Measurements from ENCODE around the gene SPAG17. TPM values are rescaled to one million over a fixed set of nuclear protein-coding genes. Genes with fewer than 3 reads are reported as not detected.

SPAG17 gene
- total RNA-seq, 1 experiment from 2014 or later, result not detected

GRCh38 chr1:118104951-118105350, 80.1 kb downstream of the SPAG17 start:
- ChIA-PET RAD21 (ENCODE audit: low non-redundant PET in 1 of 2, low total read pairs in 2 of 2, uncharacterized antibody in 2 of 2, unreplicated experiment in 2 of 2) (no interaction called here), POLR2A (no interaction called here), CTCF (no interaction called here)
- Histone ChIP-seq H3K27me3 (ENCODE audit: insufficient read depth, low read length) (peaks cover 18% of the 10 kb centered on the region), H3K9me2 (ENCODE audit: insufficient read depth) (no peaks in the 10 kb centered on the region), H3K36me3 (ENCODE audit: control insufficient read depth in 1 of 2, insufficient read depth in 2 of 2, low read length in 2 of 2) (no peaks in the 10 kb centered on the region), H2AFZ (ENCODE audit: low read depth, low read length, poor library complexity, severe bottlenecking) (no peak overlapping the region), H3K9ac (ENCODE audit: low read length) (no peak overlapping the region), H3K27ac (ENCODE audit: low read depth, low read length) (no peak overlapping the region), H4K20me1 (ENCODE audit: insufficient read depth) (no peaks in the 10 kb centered on the region), H3K4me2 (ENCODE audit: low read length) (no peak overlapping the region), H3K9me3 (ENCODE audit: control insufficient read depth in 1 of 2, insufficient read depth in 1 of 2, low read depth in 1 of 2, low read length in 2 of 2) (no peaks in the 10 kb centered on the region), H3K4me3 (replicated peaks in 1 of 2; ENCODE audit: low read depth in 1 of 2, low read length in 2 of 2) (no peak overlapping the region), H3K4me1 (ENCODE audit: control insufficient read depth in 1 of 2, insufficient read depth in 2 of 2, low read length in 2 of 2) (no peaks in the 10 kb centered on the region), H3K79me2 (ENCODE audit: insufficient read depth, low read length) (no peaks in the 10 kb centered on the region)
- intact Hi-C loops (cut with micrococcal nuclease), result no loop called here
- BruUV-seq (replicated peaks), result no TSS peak
- no peak for ATAC-seq
- TF ChIP-seq EGR1 (IDR thresholded peaks at IDR 0.05; ENCODE audit: low read depth) (no peak), ELF1 (IDR thresholded peaks at IDR 0.05; ENCODE audit: borderline replicate concordance, low read depth) (no peak), CTCF (IDR thresholded peaks at IDR 0.05 in 2 of 3, conservative IDR thresholded peaks at IDR 0.05 in 1 of 3; ENCODE audit: borderline replicate concordance in 1 of 3, insufficient read depth in 1 of 3, low read depth in 2 of 3, low read length in 2 of 3) (no peak), SRF (IDR thresholded peaks at IDR 0.05; ENCODE audit: low read depth) (no peak), SIN3A (IDR thresholded peaks at IDR 0.05; ENCODE audit: low read depth) (no peak), JUND (IDR thresholded peaks at IDR 0.05) (no peak), ATF3 (IDR thresholded peaks at IDR 0.05) (no peak), POLR2AphosphoS5 (IDR thresholded peaks at IDR 0.05; ENCODE audit: low read depth, low read length) (no peak), TCF7L2 (IDR thresholded peaks at IDR 0.05; ENCODE audit: borderline replicate concordance, extremely low read depth, insufficient read depth, insufficient read length) (no peak), ZFX (IDR thresholded peaks at IDR 0.05) (no peak), EZH2 (IDR thresholded peaks at IDR 0.05) (no peak), FOSL1 (IDR thresholded peaks at IDR 0.05; ENCODE audit: low read depth) (no peak), REST (IDR thresholded peaks at IDR 0.05; ENCODE audit: low read depth) (no peak), ZBTB33 (IDR thresholded peaks at IDR 0.05; ENCODE audit: extremely low read depth, insufficient replicate concordance, low read length) (no peak), YY1 (IDR thresholded peaks at IDR 0.05; ENCODE audit: extremely low read depth, insufficient replicate concordance, low read depth, low read length) (no peak), CEBPB (IDR thresholded peaks at IDR 0.05; ENCODE audit: low read depth) (no peak), MAX (IDR thresholded peaks at IDR 0.05) (no peak), EZH2phosphoT487 (IDR thresholded peaks at IDR 0.05; ENCODE audit: borderline replicate concordance) (no peak), POLR2A (IDR thresholded peaks at IDR 0.05; ENCODE audit: borderline replicate concordance, extremely low read depth, insufficient read depth, insufficient read length) (no peak), CBX3 (IDR thresholded peaks at IDR 0.05; ENCODE audit: low read depth) (no peak)
- DNase-seq (ENCODE audit: low read depth, low spot score), result no peak

All from HCT116 (cell line).